Fibroblast of pulmonary artery (primary cell): ENCODE results near the gene PAK4.

Experiments used
- DNase-seq: peaks from one replicate; pipeline ENCODE4 v3.0.0-alpha.2; 2010; ENCODE audit warnings: low read depth
- H3K4me3 ChIP-seq: replicated peaks from 2 replicates; pipeline ENCODE4 v1.5.1; 2011; ENCODE audit warnings: low read depth, mild to moderate bottlenecking, control low read depth, low read length, moderate library complexity
- CTCF ChIP-seq: IDR thresholded peaks from 2 replicates; pipeline ENCODE4 v1.5.1; 2011; ENCODE audit warnings: mild to moderate bottlenecking, control low read depth, low read length, inconsistent platforms; ENCODE audit errors: missing control alignments

The PAK4 gene

GRCh38 chr19:39200803-39201115 is 75.2 kb downstream of the PAK4 start:
- H3K4me3 ChIP-seq = no peak overlapping the region
- no peak for TF ChIP-seq CTCF
- no peak for DNase-seq

GRCh38 chr19:39202998-39203355 is 77.4 kb downstream of the PAK4 start:
- H3K4me3 ChIP-seq = no peak overlapping the region
- no peak for DNase-seq
- TF ChIP-seq CTCF = no peak

- TF ChIP-seq CTCF = no peak
- no peak for DNase-seq
- no peak within 1 kb of the TSS for H3K4me3 ChIP-seq
Measured at GRCh38 chr19:39203372-39204341, 78.1 kb downstream of the PAK4 start, which contains the start of gene SYCN. TSS of gene SYCN (minus strand) at chr19:39204263. CDS start at chr19:39204254, 9 bp downstream.

GRCh38 chr19:39205449-39205764 is 79.8 kb downstream of the PAK4 start:
- no peak for DNase-seq
- TF ChIP-seq CTCF = no peak
- H3K4me3 ChIP-seq = no peak overlapping the region

- no peak overlapping the region for H3K4me3 ChIP-seq
- no peak for TF ChIP-seq CTCF
- DNase-seq = no peak
Measured at GRCh38 chr19:39206122-39206521, 80.5 kb downstream of the PAK4 start.

GRCh38 chr19:39207293-39207836 is 81.8 kb downstream of the PAK4 start:
- H3K4me3 ChIP-seq = no peak overlapping the region
- DNase-seq = no peak
- no peak for TF ChIP-seq CTCF

GRCh38 chr19:39208175-39208795 is 82.7 kb downstream of the PAK4 start:
- no peak for DNase-seq
- no peak overlapping the region for H3K4me3 ChIP-seq
- no peak for TF ChIP-seq CTCF
